Measurements from ENCODE around the gene CLMN.

DNA sequence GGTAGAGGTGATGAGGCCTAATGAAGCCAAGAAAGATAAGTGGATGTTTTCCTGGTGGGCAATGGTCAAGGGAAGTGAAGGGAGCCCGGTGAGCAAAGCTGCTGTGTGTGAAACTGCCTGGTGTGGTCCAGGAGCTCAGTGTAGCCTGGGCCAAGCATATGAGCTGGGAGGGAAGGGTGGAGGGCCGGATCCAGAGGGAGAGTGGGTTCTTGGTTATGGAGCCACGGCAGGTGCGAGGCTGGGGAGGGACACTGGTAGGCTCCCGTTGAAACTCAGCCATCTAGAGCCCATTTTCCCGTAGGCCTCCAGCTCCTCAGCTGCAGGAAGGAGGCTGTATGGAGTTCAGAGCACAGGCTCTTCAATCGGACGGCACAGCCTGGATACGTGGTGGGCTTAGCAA, 10.2 kb upstream of the CLMN start:
- TF ChIP-seq, protein P1, sequence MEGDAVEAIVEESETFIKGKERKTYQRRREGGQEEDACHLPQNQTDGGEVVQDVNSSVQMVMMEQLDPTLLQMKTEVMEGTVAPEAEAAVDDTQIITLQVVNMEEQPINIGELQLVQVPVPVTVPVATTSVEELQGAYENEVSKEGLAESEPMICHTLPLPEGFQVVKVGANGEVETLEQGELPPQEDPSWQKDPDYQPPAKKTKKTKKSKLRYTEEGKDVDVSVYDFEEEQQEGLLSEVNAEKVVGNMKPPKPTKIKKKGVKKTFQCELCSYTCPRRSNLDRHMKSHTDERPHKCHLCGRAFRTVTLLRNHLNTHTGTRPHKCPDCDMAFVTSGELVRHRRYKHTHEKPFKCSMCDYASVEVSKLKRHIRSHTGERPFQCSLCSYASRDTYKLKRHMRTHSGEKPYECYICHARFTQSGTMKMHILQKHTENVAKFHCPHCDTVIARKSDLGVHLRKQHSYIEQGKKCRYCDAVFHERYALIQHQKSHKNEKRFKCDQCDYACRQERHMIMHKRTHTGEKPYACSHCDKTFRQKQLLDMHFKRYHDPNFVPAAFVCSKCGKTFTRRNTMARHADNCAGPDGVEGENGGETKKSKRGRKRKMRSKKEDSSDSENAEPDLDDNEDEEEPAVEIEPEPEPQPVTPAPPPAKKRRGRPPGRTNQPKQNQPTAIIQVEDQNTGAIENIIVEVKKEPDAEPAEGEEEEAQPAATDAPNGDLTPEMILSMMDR (IDR thresholded peaks at IDR 0.05) = no peak
- TF ChIP-seq EZH2 (IDR thresholded peaks at IDR 0.05) = no peak
- no peak for TF ChIP-seq EZH2phosphoT487 (IDR thresholded peaks at IDR 0.05)

All from neural progenitor cell (in vitro differentiated cells).